Activated CD4-positive, alpha-beta T cell treated with anti-CD3 and anti-CD28 coated beads, Interleukin-2, amount 10 ng/mL, durations not matched to agents 24 days and 14 days (primary cell): Measurements from ENCODE around the gene LRP10. TPM values are rescaled to one million over a fixed set of nuclear protein-coding genes. Genes with fewer than 3 reads are reported as not detected.
"Not testable (repeated sequence)": the region's sequence is repeated elsewhere in the genome, so short reads cannot be mapped to it uniquely, and the experiment has no call there.

Experiments used
- DNase-seq: peaks from one replicate; pipeline ENCODE4 v3.0.0; 2022
- H3K27ac Mint-ChIP-seq: one replicate; pipeline ENCODE4 v1.8.0; 2022; ENCODE audit warnings: mild to moderate bottlenecking, mixed read lengths
- H3K27me3 Mint-ChIP-seq: one replicate; pipeline ENCODE4 v1.8.0; 2022; ENCODE audit warnings: mixed read lengths
- H3K36me3 Mint-ChIP-seq: one replicate; pipeline ENCODE4 v1.8.0; 2022; ENCODE audit warnings: low read depth, mild to moderate bottlenecking, mixed read lengths
- H3K4me1 Mint-ChIP-seq: one replicate; pipeline ENCODE4 v1.8.0; 2021; ENCODE audit warnings: mixed read lengths
- H3K4me3 Mint-ChIP-seq: one replicate; pipeline ENCODE4 v1.8.0; 2022; ENCODE audit warnings: mild to moderate bottlenecking, moderate library complexity, mixed read lengths
- H3K9me3 Mint-ChIP-seq: one replicate; pipeline ENCODE4 v1.8.0; 2021; ENCODE audit warnings: mixed read lengths
- intact Hi-C: fragments of 100-400 bp; cut with micrococcal nuclease; formaldehyde crosslinking; loops from one replicate; pipeline ENCODE4 v1.15.1; 2023
- total RNA-seq: library from RNA; stranded (reverse); gene quantifications from 2 replicates; pipeline ENCODE4 v1.2.3, GENCODE V29; 2022

LRP10 gene
- total RNA-seq: 34.2 and 35.2 TPM in 2 replicates

- H3K27ac Mint-ChIP-seq: peak within 1 kb of the TSS; percentile 96
- peaks cover 18% of the 10 kb centered on the region for H3K4me1 Mint-ChIP-seq
- H3K4me3 Mint-ChIP-seq: peak within 1 kb of the TSS; percentile 88
- no peaks in the 10 kb centered on the region for H3K9me3 Mint-ChIP-seq
- no peaks in the 10 kb centered on the region for H3K27me3 Mint-ChIP-seq
- peak; percentile 95 for DNase-seq
- intact Hi-C loops: loop anchor here (1.0 to 5.0 kb wide), 8 partner anchors 16 to 299 kb away; partner anchors contain the start of genes DAD1, MRPL52 and RBM23
- peaks cover 29% of the 10 kb centered on the region for H3K36me3 Mint-ChIP-seq
These were observed at the start of gene LRP10 for GRCh38 chr14:22871224-22872032. TSS of gene LRP10 (plus strand) at chr14:22871740. CDS start at chr14:22872304, 564 bp downstream.

- H3K27me3 Mint-ChIP-seq: peaks cover 9% of the 10 kb centered on the region
- H3K9me3 Mint-ChIP-seq: no peaks in the 10 kb centered on the region
- no peak for DNase-seq
- intact Hi-C loops: loop anchor here (5.0 kb wide), 2 partner anchors 80 to 160 kb away; partner anchors contain the start of gene AJUBA
- peaks cover 33% of the 10 kb centered on the region for H3K4me1 Mint-ChIP-seq
- H3K27ac Mint-ChIP-seq: no peak overlapping the region
- peak overlapping the region; percentile 17 for H3K4me3 Mint-ChIP-seq
- no peaks in the 10 kb centered on the region for H3K36me3 Mint-ChIP-seq
These were observed 49.4 kb upstream of the LRP10 start for GRCh38 chr14:22822016-22822570.

- Mint-ChIP-seq H3K9me3 (no peaks in the 10 kb centered on the region), H3K4me1 (peaks cover 33% of the 10 kb centered on the region), H3K27me3 (peaks cover 9% of the 10 kb centered on the region), H3K4me3 (peak overlapping the region; percentile 71), H3K27ac (no peak overlapping the region), H3K36me3 (no peaks in the 10 kb centered on the region)
- peak; percentile 90 for DNase-seq
- intact Hi-C loops: loop anchor here (1.0 to 5.0 kb wide), 3 partner anchors 31 to 160 kb away; partner anchors contain the start of gene AJUBA
These were observed 48.9 kb upstream of the LRP10 start for GRCh38 chr14:22822571-22823098.

GRCh38 chr14:22824711-22825359, 46.7 kb upstream of the LRP10 start:
- Mint-ChIP-seq H3K36me3 (peaks cover 2% of the 10 kb centered on the region), H3K27me3 (peaks cover 9% of the 10 kb centered on the region), H3K4me1 (peaks cover 19% of the 10 kb centered on the region), H3K4me3 (peak overlapping the region; percentile 9), H3K9me3 (peaks cover 5% of the 10 kb centered on the region), H3K27ac (peak overlapping the region; percentile 79)
- intact Hi-C loops: loop anchor here (5.0 kb wide), 2 partner anchors 77 to 157 kb away; partner anchors contain the start of gene AJUBA
- DNase-seq: peak; percentile 71

- H3K36me3 Mint-ChIP-seq: peaks cover 28% of the 10 kb centered on the region
- intact Hi-C loops: loop anchor here (1.0 to 2.0 kb wide), 4 partner anchors 42 to 259 kb away; partner anchors contain the start of genes LRP10, OXA1L and RBM23
- H3K27ac Mint-ChIP-seq: peak overlapping the region; percentile 95
- H3K9me3 Mint-ChIP-seq, DNase-seq, H3K27me3 Mint-ChIP-seq: not testable (repeated sequence)
- H3K4me1 Mint-ChIP-seq: peaks cover 21% of the 10 kb centered on the region
- H3K4me3 Mint-ChIP-seq: peak overlapping the region; percentile 98
These were observed 42.4 kb upstream of the LRP10 start for GRCh38 chr14:22829076-22829660.

GRCh38 chr14:22829661-22830442, 41.7 kb upstream of the LRP10 start, which contains the start of gene MRPL52:
TSS of gene MRPL52 (plus strand) at chr14:22829887. CDS start at chr14:22829913, 26 bp downstream.
- DNase-seq: peak; percentile 96
- intact Hi-C loops: loop anchor here (1.0 to 2.0 kb wide), 4 partner anchors 41 to 260 kb away; partner anchors contain the start of genes LRP10, OXA1L and RBM23
- Mint-ChIP-seq H3K9me3 (peaks cover 5% of the 10 kb centered on the region), H3K4me3 (peak within 1 kb of the TSS; percentile 98), H3K27ac (peak within 1 kb of the TSS; percentile 95), H3K27me3 (no peaks in the 10 kb centered on the region), H3K36me3 (peaks cover 33% of the 10 kb centered on the region), H3K4me1 (peaks cover 19% of the 10 kb centered on the region)

GRCh38 chr14:22830443-22831010, 41.0 kb upstream of the LRP10 start:
- H3K36me3 Mint-ChIP-seq: peaks cover 39% of the 10 kb centered on the region
- intact Hi-C loops: no loop called here
- peak overlapping the region; percentile 95 for H3K27ac Mint-ChIP-seq

GRCh38 chr14:22835505-22835904, 36.0 kb upstream of the LRP10 start:
- Mint-ChIP-seq H3K4me3 (no peak overlapping the region), H3K27ac (no peak overlapping the region), H3K36me3 (peaks cover 46% of the 10 kb centered on the region), H3K27me3 (peaks cover 19% of the 10 kb centered on the region), H3K4me1 (peaks cover 16% of the 10 kb centered on the region), H3K9me3 (no peaks in the 10 kb centered on the region)
- intact Hi-C loops: no loop called here
- DNase-seq: no peak

More at GRCh38 chr14:22830443-22831010, 41.0 kb upstream of the LRP10 start:
- Mint-ChIP-seq H3K4me1 (peaks cover 15% of the 10 kb centered on the region), H3K4me3 (peak overlapping the region; percentile 98), H3K9me3 (peaks cover 5% of the 10 kb centered on the region), H3K27me3 (no peaks in the 10 kb centered on the region)
- DNase-seq: no peak

GRCh38 chr14:22836301-22837113, 35.0 kb upstream of the LRP10 start, which contains the start of gene MMP14:
TSS of gene MMP14 (plus strand) at chr14:22836585. CDS start at chr14:22836818, 233 bp downstream.
- Mint-ChIP-seq H3K27ac (no peak within 1 kb of the TSS), H3K27me3 (peaks cover 19% of the 10 kb centered on the region), H3K9me3 (no peaks in the 10 kb centered on the region), H3K4me1 (peaks cover 10% of the 10 kb centered on the region), H3K36me3 (peaks cover 39% of the 10 kb centered on the region), H3K4me3 (peak within 1 kb of the TSS; percentile 70)
- intact Hi-C loops: no loop called here
- no peak for DNase-seq

- intact Hi-C loops: no loop called here
- Mint-ChIP-seq H3K27me3 (peaks cover 19% of the 10 kb centered on the region), H3K9me3 (no peaks in the 10 kb centered on the region), H3K36me3 (peaks cover 34% of the 10 kb centered on the region), H3K4me3 (peak overlapping the region; percentile 70), H3K4me1 (peaks cover 7% of the 10 kb centered on the region), H3K27ac (no peak overlapping the region)
- DNase-seq: no peak
These were observed 34.3 kb upstream of the LRP10 start for GRCh38 chr14:22837114-22837749.

- intact Hi-C loops: no loop called here
- peaks cover 33% of the 10 kb centered on the region for H3K36me3 Mint-ChIP-seq
- no peaks in the 10 kb centered on the region for H3K9me3 Mint-ChIP-seq
- H3K27me3 Mint-ChIP-seq: peaks cover 19% of the 10 kb centered on the region
- H3K4me1 Mint-ChIP-seq: peaks cover 7% of the 10 kb centered on the region
- DNase-seq: no peak
- H3K4me3 Mint-ChIP-seq: peak overlapping the region; percentile 12
- H3K27ac Mint-ChIP-seq: no peak overlapping the region
These were observed 33.6 kb upstream of the LRP10 start for GRCh38 chr14:22837750-22838538.
